Activated T-helper 1 cell treated with anti-CD3 and anti-CD28 coated beads, Interleukin-12 subunit alpha, Interleukin-12 subunit beta, Interleukin-2, Interleukin-4 antibody, amounts not matched to agents 30 ng/mL and 10 ng/mL and 1 ng/mL, durations not matched to agents 14 hours and 24 hours and 36 hours (primary cell): Measurements from ENCODE around the gene AGFG2. TPM values are rescaled to one million over a fixed set of nuclear protein-coding genes. Genes with fewer than 3 reads are reported as not detected.

Experiments used
- DNase-seq: peaks from one replicate; pipeline ENCODE4 v3.0.0; 2021; ENCODE audit warnings: low spot score
- H3K27ac Mint-ChIP-seq: one replicate; pipeline ENCODE4 v1.8.0; 2021; ENCODE audit warnings: mild to moderate bottlenecking, mixed read lengths
- H3K27me3 Mint-ChIP-seq: one replicate; pipeline ENCODE4 v1.8.0; 2022; ENCODE audit warnings: mild to moderate bottlenecking, moderate library complexity, mixed read lengths; ENCODE audit not compliant: insufficient read depth
- H3K36me3 Mint-ChIP-seq: one replicate; pipeline ENCODE4 v1.8.0; 2021; ENCODE audit warnings: low read depth, mixed read lengths
- H3K4me1 Mint-ChIP-seq: one replicate; pipeline ENCODE4 v1.8.0; 2021; ENCODE audit warnings: low read depth, mixed read lengths
- H3K4me3 Mint-ChIP-seq: one replicate; pipeline ENCODE4 v1.8.0; 2021; ENCODE audit warnings: mild to moderate bottlenecking, moderate library complexity, mixed read lengths
- H3K9me3 Mint-ChIP-seq: one replicate; pipeline ENCODE4 v1.8.0; 2021; ENCODE audit warnings: mixed read lengths
- intact Hi-C: fragments of 100-400 bp; cut with micrococcal nuclease; formaldehyde crosslinking; loops from one replicate; pipeline ENCODE4 v1.15.1; 2024
- total RNA-seq: library from RNA; stranded (reverse); gene quantifications from 2 replicates; pipeline ENCODE4 v1.2.3, GENCODE V29; 2022

Gene AGFG2
- total RNA-seq, 1 donor from 2014 or later = 124 TPM

DNA sequence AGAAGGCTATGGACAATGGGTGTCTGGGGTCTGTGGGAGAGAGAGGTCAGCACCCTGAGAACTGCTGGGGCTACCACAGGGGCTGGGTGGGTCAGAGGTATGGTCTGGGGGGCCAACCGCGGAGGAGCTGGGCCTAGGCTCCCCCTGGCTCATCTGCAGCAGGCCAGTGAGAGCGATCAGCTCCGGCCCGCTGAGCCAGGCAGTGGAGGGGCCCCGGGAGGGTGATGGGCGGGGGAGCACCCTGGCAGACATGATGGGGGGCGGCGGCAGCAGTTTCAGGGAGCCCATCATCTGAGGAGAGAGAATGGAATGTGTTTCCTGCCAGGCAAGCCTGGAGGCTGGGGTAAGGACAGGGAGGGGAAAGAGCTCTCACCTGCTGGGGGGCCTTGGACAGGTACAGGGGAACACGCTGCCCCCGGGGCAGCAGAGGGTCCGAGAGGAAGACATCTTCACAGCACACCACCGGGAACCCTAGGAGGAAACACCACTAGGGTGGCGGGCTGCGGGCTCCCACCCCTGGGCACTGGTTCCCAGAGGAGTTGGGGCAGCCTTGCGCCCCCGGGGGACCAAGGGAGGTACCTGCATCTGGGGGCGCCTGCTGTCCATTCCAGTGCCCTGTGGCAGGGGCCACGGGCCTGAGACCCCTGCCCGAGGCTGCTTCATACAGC is 33.4 kb downstream of the AGFG2 start:
- intact Hi-C loops = no loop called here
- H3K9me3 Mint-ChIP-seq = no peaks in the 10 kb centered on the region
- H3K36me3 Mint-ChIP-seq = peaks cover 6% of the 10 kb centered on the region
- H3K4me1 Mint-ChIP-seq = peaks cover 24% of the 10 kb centered on the region
- H3K27me3 Mint-ChIP-seq = peaks cover 7% of the 10 kb centered on the region
- no peak overlapping the region for H3K27ac Mint-ChIP-seq
- DNase-seq = no peak
- H3K4me3 Mint-ChIP-seq = no peak overlapping the region

DNA sequence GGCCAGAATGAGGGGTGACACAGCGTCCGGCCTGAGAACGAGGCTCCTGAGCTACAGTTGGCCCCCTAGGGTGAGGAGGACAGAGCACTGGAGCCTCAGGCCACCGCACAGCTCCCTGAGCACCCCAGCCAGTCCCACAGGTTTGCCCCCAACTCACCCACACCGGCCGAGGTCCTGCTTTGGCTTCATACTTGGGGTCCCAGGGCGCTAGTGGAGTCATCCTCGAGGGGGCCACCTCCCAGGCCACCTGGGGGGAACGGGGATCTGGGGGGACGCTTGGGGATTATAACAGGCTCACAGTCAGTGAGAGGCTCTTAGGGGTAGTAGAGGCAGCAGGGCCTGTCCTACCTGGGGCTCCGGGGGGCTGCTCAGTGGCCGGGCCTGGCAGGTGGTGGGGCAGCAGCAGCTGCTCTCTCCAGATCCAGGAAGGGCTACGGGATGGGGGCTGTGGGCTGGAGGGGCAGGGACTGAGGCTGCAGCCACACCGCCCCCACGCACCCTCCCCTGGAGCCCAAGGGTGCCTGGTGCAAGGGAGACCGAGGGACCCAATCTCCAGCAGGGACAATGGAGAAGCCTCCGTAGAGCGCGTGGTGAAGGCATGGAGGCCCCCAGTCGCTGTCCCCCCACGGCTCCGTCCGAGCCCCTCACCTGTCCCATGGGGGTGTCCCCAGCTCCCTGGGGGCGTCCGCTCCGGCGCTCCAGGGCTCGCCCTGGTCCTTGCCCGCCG is 34.1 kb downstream of the AGFG2 start:
- Mint-ChIP-seq H3K9me3 (no peaks in the 10 kb centered on the region), H3K4me3 (no peak overlapping the region), H3K27me3 (peaks cover 7% of the 10 kb centered on the region), H3K4me1 (peaks cover 17% of the 10 kb centered on the region), H3K36me3 (peaks cover 6% of the 10 kb centered on the region), H3K27ac (no peak overlapping the region)
- DNase-seq = no peak
- intact Hi-C loops = no loop called here

DNA sequence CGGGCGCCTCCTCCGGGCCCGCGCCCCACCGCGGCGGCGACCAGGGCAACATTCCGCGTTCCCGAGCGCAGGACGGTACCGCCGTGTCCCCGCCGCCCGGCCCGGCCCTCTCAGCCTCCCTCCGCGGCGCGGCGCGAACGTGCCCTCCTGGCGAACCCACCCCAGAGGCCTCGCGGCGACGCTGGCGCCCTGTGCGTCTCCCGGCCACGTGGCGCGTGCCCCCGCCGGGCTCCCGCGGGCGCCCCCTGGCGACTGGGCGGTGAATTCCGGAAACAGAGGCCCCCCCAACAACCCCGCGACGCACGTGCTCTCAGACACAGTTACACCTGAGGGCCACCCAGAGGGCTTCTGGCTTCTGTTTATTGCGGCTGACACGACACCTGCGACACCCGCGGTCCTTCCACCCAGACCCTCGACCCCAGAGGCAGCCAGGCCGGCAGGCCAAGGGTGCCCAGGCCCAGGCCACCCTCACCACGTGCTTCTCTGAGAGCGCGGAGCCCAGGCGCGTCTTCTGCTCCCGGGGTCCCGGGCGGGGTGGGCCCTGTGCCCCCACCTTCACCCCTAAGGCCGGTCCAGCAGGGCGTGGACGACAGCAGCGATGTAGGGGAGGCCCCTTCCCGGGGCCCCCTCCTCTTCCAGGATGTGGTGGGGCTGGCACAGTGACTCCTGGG is 34.8 kb downstream of the AGFG2 start, which contains the start of gene SAP25:
SAP25 (minus strand) TSS at position 210 of the 671 bp plus-strand sequence; CDS start at position 52, 158 bp downstream.
- Mint-ChIP-seq H3K4me1 (peaks cover 12% of the 10 kb centered on the region), H3K4me3 (no peak within 1 kb of the TSS), H3K27me3 (peaks cover 7% of the 10 kb centered on the region), H3K9me3 (no peaks in the 10 kb centered on the region), H3K27ac (no peak within 1 kb of the TSS), H3K36me3 (peaks cover 7% of the 10 kb centered on the region)
- no peak for DNase-seq
- intact Hi-C loops = no loop called here

DNA sequence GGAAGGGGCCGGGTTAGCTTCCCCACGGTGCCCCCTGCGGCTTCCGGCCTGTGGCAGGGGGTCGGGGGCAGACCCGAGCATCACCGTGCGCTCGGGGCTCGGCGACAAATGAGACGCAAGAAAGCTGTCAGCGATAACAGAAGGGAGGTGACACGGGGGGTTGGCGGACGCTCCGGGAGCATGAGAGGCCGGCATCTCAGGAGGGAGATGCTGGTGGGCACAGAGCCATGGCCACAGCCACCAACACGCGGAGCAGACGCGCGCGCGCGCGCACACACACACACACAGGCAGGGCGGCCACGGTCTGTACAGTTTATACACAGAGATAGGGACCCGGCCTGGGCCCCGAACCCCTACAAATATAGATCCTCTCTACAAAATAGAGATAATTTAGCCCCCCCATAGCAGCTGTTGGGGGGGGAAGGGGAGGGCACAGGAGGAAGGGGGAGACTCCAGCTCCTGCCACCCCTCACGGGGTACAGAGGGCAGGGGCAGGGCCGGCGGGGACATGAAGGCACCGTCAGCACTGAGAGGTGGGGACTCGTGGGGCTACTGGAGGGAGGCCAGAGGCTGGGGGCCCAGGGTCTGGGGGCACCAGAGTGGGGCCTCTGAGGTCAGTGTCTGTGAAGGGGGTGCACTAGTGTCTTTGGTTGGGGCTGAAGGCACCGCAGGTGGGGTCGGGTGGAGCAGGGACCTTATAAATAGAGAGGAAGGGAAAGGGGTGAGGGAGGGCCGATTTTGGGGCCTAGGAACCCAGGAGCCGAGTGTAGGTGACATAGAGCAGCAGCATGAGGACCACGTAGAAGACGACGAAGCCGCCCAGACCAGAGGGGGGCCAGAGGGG is 35.6 kb downstream of the AGFG2 start:
- H3K4me1 Mint-ChIP-seq = peaks cover 5% of the 10 kb centered on the region
- H3K4me3 Mint-ChIP-seq = no peak overlapping the region
- no peak overlapping the region for H3K27ac Mint-ChIP-seq
- H3K27me3 Mint-ChIP-seq = peaks cover 4% of the 10 kb centered on the region
- peaks cover 10% of the 10 kb centered on the region for H3K36me3 Mint-ChIP-seq
- intact Hi-C loops = no loop called here
- H3K9me3 Mint-ChIP-seq = no peaks in the 10 kb centered on the region
- no peak for DNase-seq

DNA sequence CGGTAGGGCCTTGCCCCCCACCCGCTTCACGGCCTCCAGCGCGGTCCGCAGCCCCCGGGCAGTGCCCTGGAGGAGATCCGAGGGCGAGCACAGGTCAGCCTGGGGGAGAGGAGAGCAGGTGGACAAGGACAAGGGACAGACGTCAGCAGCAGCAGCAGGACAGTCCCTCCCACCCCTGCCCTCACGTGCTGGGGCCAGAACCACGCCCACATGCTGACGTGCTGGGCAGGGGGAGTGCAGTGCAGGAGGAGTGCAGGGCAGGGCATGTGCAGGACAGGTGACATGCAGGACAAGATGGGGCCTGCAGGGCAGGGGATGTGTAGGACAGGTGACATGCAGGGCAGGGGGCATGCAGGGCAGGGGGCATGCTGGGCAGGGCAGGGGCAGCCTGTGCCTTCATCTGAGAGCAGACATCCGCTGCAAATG is 36.2 kb downstream of the AGFG2 start:
- no peak for DNase-seq
- Mint-ChIP-seq H3K9me3 (no peaks in the 10 kb centered on the region), H3K4me3 (no peak overlapping the region), H3K4me1 (peaks cover 5% of the 10 kb centered on the region), H3K27me3 (peaks cover 4% of the 10 kb centered on the region), H3K27ac (no peak overlapping the region), H3K36me3 (peaks cover 10% of the 10 kb centered on the region)
- intact Hi-C loops = no loop called here

DNA sequence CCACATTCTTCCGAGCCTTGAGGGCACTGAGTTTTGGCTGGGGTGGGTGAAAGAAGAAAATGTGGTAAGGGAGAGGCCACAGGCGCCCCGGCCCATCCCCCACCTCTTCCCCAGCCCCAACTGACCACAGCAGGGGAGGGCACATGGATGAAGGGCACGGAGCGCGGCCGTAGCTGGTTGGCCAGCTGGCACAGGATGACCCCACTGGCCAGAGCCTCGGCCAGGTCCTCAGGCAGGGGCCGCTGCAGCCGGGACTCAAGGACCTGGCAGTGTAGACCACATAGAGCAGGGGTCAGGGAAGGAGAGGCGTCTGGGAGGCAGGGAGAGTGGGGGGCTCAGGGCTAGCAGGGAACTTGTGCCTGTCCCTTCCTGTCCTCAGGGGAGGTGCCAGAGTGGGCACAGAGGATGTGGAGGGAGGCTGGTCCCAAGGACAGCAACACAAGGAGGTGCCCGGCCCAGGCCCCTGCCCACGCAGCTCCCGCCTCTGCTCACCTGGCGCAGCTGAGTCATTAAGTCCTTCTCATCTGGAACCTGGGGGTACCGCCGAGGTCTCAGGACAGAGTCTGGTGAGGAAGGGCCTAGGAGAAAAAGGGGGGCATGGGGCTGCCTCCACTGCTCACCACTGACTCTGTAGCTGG is 36.9 kb downstream of the AGFG2 start:
- intact Hi-C loops = no loop called here
- H3K4me1 Mint-ChIP-seq = peaks cover 5% of the 10 kb centered on the region
- H3K4me3 Mint-ChIP-seq = no peak overlapping the region
- H3K9me3 Mint-ChIP-seq = no peaks in the 10 kb centered on the region
- no peak overlapping the region for H3K27ac Mint-ChIP-seq
- DNase-seq = no peak
- peaks cover 10% of the 10 kb centered on the region for H3K36me3 Mint-ChIP-seq
- no peaks in the 10 kb centered on the region for H3K27me3 Mint-ChIP-seq

DNA sequence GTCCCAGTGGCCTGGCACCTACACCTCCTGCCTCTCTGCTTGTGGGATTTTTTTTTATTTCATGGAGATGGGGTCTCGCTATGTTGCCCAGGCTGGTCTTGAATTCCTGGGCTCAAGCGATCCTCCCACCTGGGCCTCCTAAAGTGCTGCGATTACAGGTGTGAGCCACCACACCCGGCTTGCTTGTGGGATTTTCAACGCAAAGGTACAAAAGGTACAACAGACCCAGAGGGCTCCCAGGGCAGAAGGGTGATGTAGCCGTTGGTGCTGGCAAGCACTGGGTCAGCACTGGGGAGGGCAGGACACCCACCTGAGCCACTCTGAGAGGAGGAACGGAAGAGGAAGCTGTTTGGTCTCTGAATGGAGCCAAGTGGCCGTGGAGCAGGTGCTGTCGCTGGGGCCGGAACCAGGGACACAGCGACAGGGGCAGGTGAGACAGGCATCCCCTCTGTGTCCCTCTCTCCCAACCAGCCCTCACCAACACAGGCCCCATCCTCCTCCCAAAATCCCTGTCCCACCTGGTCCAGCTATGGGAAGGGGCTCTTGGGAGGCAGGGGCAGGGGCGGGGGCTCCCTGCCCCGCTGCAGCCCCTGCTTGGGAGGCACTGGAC is 37.5 kb downstream of the AGFG2 start:
- Mint-ChIP-seq H3K4me3 (no peak overlapping the region), H3K4me1 (peaks cover 5% of the 10 kb centered on the region), H3K9me3 (no peaks in the 10 kb centered on the region), H3K36me3 (peaks cover 10% of the 10 kb centered on the region), H3K27ac (no peak overlapping the region), H3K27me3 (no peaks in the 10 kb centered on the region)
- no peak for DNase-seq
- intact Hi-C loops = no loop called here

DNA sequence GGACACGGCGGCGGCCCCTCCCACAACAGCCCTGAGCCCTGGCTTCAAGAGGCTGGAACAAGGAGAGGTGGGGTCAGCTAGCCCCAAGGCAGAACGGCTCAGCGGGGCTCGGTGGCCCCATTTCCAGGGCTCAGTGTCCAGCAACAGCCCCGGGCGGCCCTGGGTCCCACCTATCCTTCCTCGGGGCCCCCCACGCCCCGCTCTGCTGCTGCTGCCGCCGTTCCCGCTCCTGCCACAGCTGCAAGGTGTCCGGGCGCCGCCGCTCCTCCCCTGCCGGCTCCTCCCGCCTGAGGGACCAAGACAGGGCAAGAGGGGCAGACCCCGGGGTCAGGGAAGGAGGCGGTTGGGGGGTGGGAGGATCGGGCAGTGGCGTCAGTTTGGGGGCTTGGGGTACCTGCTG is 38.1 kb downstream of the AGFG2 start:
- intact Hi-C loops = no loop called here
- Mint-ChIP-seq H3K27ac (no peak overlapping the region), H3K4me3 (no peak overlapping the region), H3K27me3 (no peaks in the 10 kb centered on the region), H3K36me3 (peaks cover 10% of the 10 kb centered on the region), H3K4me1 (peaks cover under 1% of the 10 kb centered on the region), H3K9me3 (no peaks in the 10 kb centered on the region)
- DNase-seq = no peak

DNA sequence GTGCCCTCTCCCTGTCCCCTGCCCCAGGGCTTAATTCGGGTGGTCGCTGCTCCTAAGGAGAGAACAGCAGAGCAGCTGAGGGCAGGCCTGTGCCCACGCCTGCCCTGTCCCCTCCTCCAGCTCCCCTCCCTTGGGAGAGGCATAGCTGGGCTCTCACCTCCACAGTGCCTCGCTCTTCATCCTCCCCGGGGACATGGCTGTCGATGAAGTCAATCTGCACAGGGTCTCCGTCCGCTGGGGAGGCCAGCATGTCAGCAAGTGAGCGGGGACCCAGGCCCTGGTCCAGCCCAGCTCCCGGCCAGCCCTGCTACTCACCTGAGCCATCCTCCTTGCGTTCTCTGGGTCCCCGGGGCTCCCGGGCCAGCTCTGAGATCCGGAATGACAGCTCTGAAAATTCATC is 38.5 kb downstream of the AGFG2 start:
- Mint-ChIP-seq H3K4me1 (no peaks in the 10 kb centered on the region), H3K27ac (no peak overlapping the region), H3K4me3 (no peak overlapping the region), H3K9me3 (no peaks in the 10 kb centered on the region), H3K27me3 (no peaks in the 10 kb centered on the region), H3K36me3 (peaks cover 10% of the 10 kb centered on the region)
- intact Hi-C loops = no loop called here
- DNase-seq = no peak

DNA sequence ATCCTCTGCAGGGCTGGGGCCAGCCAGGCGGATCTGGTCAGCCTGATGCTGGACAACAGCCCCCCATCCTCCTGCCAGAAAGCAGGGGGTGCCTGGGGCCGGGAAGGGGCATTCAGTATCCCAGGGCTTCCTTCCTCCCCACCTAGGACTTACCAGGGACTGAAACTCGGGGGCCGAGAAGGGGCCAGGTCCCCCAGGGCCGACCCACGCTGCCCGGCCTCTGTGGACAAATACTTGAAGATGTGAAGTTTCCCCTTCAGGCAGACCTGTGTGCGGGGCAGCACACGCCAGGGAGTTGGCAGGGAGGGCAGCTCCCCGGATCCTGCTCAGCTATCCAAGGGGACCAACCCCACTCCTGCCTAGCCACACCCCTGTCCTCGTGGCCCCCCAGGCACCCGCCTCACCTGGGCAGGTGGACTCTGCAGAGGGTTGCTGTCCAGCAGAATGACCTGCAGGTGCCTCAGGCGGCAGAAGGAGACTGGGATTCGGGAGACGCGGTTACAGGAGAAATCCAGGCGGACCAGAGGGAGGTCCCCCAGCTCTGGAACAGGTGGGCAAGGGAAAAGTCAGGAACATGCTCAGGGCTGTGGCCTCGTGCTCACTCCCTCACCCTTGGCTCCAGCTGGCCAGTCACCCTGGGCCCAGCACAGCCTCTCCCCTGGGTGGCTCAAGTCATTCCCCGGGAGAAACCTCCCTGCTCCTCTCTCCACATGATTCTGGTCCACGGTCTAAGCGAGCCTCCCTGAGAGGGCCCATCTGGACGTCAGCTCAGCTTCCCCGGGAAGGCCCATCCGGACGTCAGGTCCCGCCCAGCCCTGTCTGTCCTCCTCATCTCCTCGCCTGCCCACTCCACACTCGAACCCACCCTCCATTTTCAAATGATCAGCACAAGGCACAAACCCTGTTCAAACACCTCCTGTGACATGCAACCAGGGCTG is 39.5 kb downstream of the AGFG2 start:
- no peak overlapping the region for H3K4me3 Mint-ChIP-seq
- DNase-seq = no peak
- H3K4me1 Mint-ChIP-seq = peaks cover 5% of the 10 kb centered on the region
- H3K27ac Mint-ChIP-seq = no peak overlapping the region
- intact Hi-C loops = no loop called here
- no peaks in the 10 kb centered on the region for H3K9me3 Mint-ChIP-seq
- H3K27me3 Mint-ChIP-seq = no peaks in the 10 kb centered on the region
- peaks cover 10% of the 10 kb centered on the region for H3K36me3 Mint-ChIP-seq

DNA sequence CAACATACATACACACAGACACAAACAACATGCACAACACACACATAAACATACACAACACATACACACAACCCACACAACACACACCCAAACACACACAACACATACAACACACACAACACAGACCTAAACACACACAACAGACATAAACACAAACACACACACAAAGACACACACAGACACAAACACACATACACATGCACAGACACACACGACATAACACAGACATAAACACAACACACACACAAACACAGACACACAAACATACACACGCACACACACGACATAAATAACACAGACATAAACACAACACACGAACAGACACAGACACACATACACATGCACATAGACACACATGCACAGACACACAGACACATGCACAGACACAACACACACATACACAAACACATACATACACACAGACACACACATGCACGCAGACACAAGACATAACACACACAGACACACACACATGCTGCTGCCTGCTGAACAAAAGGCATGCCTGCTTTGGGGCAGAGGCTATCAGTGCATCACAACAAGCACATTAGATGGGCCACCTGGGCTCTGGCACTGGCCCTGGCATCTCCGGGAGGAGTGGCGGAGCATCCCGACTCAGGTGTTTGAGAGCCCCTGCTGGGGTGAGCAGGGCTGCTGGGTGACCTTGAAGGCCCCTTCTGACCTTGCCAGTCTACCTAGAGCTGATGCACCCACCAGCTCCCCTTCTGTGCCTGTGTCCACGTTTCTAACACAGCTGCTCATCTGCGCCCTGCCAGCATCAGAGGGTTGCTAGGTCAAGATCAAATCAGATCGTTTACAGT is 41.7 kb downstream of the AGFG2 start:
- H3K27ac Mint-ChIP-seq = no peak overlapping the region
- peaks cover 14% of the 10 kb centered on the region for H3K36me3 Mint-ChIP-seq
- peaks cover 23% of the 10 kb centered on the region for H3K4me1 Mint-ChIP-seq
- DNase-seq = no peak
- no peaks in the 10 kb centered on the region for H3K9me3 Mint-ChIP-seq
- intact Hi-C loops = no loop called here
- no peaks in the 10 kb centered on the region for H3K27me3 Mint-ChIP-seq
- no peak overlapping the region for H3K4me3 Mint-ChIP-seq
